Fibroblast of gingiva (primary cell): ENCODE measurements around the gene PRKCA.
"Not testable (repeated sequence)": the region's sequence is repeated elsewhere in the genome, so short reads cannot be mapped to it uniquely, and the experiment has no call there.

ENCODE experiments used
- DNase-seq: peaks from one replicate; pipeline ENCODE4 v3.0.0-alpha.2; 2011; ENCODE audit warnings: low read depth

The PRKCA gene

DNA sequence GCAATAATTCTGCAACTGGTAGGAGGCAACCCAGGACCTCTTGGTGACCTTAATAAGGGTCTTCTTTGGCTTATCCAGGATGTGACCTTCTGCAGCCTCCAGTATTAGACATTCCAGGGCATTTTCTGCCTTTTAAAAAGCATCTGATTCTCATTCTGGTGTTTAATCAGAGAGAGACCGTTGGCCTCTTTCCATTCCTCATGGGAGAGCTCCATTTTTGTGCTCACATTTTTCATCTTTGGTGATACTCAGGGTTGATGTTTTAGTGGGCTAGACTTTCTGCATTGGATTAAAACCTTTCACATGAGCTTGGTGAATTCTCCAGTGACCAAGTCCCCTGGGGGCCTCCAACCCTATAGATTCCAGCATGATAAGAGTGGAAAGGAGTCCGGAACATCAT is 382.3 kb downstream of the PRKCA start:
- peak; percentile 42 for DNase-seq

DNA sequence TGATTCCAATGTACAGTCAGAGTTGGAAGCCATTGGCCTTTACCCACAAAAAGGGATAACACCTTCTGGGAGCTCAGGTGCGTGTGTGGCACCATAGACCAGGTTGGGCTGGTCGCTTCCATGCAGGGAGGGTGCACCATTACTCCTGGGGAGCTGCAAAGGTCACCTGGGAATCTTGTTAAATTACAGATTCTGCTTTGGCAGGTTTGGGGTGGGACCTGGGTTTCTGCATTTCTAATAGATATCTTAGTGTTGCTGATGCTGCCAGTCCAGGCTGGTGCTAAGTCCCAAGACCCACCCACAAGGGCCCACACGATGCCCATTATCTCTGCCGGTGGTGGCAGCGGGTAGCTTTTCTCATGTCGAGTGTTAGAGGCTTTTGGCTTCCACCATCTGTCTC is 384.2 kb downstream of the PRKCA start:
- no peak for DNase-seq

DNA sequence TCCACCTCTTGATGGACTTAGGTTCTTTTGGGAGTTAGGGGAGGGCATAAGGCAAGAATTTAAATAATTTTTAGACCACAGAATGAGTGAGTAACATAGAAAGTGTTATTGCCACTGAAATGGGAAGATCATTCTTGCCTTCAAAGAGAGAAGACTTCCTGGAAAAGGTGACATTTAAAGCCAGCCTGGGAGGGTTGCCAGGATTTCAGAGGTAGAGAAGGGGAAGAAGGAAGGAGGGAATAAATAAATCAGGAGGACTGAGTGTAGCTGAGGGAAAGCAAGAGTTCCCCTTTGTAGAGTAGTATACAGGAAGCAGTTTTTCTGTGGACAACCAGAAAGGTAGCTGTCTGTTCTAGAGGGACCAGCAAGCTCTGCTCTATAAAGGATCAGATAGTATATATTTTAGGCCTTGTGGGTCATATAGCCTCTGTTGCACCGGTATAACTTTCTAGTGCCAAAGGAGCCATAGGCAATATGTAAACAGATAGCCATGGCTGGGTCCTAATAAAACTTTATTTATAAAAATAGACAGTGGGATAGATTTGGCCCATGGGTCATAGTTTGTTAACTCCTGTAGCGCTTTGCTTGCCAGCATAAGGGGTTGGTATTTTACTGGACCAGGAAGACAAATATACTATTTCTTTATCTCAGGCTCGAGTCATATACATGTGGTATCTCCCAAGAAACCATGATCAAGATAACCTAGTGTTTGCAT is 385.3 kb downstream of the PRKCA start:
- DNase-seq = no peak

- no peak for DNase-seq
Observed at GRCh38 chr17:66689221-66689620, 386.8 kb downstream of the PRKCA start.

DNA sequence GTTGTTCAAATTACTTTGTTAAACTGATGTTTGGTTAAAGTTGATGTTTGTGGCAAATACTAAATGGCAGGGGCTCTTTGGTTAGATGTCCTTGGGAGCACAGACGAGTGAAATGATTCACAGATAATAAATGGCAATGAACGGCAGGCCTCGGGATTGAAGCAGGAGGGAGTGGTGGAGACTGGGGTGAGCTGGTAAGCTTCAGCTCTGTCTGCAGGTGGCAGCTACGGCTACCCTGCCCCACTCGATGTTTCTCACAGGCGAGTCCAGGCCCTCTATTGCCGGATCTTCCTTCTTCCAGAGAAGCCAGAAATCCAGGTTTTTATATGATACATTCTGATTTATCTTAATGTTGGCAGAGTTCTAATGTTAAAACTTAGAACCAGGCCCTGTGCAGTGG is 387.8 kb downstream of the PRKCA start:
- DNase-seq = no peak

DNA sequence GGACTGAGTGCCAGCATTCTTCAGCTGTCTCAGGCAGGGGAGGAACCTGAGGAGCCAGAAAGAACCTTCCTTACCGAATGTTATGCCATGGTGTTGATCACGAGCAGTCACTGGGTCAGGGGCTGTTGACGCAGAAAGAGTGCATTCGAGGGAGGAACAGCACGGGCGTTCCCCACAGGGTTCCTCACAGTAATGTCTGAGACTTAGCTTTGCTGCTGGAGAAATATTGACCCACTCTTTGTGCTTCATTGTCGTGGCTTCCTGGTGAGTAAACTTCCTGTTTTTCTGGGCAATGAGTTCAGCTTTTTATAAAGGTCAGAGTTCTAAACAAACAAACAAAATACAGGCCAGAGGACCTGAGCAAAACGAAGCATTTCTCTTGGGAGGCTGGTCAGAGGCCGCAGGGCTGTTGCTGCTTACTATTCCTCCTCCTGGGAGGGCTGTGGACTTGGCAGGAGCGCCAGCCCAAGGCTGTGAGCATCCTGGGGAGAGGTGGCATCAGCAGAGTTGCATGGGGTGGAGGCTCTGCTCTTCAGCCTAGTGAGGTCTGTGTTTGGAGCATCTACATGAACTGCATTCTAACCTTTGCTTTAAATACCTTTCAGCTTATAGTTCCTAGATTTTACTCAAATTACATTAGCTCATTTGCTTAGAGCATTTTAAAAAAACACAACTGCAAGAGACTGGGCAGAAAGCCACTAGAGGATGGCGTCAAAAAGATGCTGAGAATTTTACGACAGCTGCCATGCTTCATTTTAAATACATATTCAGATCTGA is 389.4 kb downstream of the PRKCA start:
- peak; percentile 97 for DNase-seq

DNA sequence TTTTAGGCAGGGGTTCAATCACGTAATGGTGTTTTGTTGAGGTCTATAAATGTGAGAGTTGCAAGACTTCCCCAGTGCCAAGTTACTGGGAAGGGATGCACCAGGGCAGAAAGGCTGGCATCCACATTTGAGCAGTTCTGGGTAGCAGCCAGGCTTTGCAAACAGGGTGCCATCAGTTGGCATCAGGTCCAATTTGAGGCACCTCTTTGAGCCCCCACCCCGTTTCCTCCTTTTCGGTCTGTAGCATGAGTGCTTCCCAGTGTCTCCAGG is 389.9 kb downstream of the PRKCA start:
- no peak for DNase-seq

GRCh38 chr17:66695098-66695497 is 392.7 kb downstream of the PRKCA start:
- DNase-seq = no peak

- no peak for DNase-seq
Observed at GRCh38 chr17:66698270-66698669, 395.9 kb downstream of the PRKCA start.

- no peak for DNase-seq
Observed at GRCh38 chr17:66701462-66701861, 399.0 kb downstream of the PRKCA start.

- DNase-seq = no peak
Observed at GRCh38 chr17:66702106-66702936, 399.9 kb downstream of the PRKCA start.

GRCh38 chr17:66704858-66705520 is 402.6 kb downstream of the PRKCA start:
- DNase-seq = no peak

GRCh38 chr17:66706851-66707450 is 404.5 kb downstream of the PRKCA start:
- DNase-seq = no peak

DNA sequence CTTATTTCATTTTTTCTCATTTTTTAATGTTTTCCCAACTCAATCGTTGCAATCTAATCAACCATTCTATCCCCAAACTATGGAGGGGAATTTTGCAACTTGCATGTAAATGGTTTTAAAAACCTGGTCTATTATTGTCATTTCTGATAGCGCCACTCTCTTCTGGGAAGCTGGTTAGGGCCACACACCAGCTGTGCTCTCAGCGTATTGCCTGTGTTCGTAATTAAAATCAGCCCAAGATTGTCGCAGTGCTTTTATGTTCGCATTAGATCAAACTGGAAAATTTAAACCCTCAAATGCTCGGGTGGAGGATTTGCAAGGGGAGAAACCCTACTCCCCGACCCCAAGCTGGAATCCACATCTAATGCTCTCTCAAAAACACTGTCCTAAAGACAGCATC is 409.0 kb downstream of the PRKCA start:
- no peak for DNase-seq

DNA sequence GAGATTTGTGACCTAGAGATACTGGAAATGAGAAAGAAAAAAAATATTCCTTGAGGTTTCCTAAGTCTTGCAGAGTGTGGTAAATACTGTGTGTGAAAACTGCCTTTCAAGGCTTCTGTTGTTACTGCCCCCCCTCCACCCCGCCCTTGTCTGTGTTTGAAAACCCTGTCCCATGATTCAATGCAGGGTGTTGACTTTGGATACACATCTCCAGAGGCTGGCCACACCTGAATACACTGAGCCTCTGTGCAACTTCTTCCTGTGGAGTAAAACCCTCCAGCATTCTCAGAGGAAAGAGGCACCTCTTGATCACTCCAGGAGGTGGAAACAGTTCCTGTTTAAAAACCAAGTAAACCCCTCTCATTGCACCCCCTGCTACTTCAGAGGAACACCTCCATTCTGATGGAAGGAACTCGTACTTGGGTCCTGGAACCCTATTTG is 409.5 kb downstream of the PRKCA start:
- no peak for DNase-seq

DNA sequence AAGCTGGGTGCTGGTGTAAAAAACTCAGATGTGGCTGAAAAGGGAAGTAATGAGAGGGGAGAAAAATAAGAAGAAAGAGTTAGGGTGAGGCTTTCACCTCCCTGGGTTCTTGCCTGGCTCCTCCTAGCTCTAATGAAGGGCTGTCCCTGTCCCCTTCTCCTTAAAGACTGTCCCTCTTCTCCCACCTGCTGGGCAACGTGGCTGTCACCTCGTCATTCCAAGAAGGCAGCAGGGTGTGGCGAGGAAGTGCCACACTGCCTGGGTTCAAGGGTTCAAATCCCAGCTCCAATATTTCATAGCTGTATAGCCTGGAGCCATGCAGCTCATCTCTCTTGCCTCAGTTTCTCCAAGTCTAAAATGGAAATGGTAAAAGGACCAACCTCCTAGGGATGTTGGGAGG is 410.0 kb downstream of the PRKCA start:
- DNase-seq = no peak

GRCh38 chr17:66713021-66713532 is 410.7 kb downstream of the PRKCA start:
- DNase-seq = not testable (repeated sequence)

GRCh38 chr17:66713533-66714042 is 411.2 kb downstream of the PRKCA start:
- DNase-seq = no peak

DNA sequence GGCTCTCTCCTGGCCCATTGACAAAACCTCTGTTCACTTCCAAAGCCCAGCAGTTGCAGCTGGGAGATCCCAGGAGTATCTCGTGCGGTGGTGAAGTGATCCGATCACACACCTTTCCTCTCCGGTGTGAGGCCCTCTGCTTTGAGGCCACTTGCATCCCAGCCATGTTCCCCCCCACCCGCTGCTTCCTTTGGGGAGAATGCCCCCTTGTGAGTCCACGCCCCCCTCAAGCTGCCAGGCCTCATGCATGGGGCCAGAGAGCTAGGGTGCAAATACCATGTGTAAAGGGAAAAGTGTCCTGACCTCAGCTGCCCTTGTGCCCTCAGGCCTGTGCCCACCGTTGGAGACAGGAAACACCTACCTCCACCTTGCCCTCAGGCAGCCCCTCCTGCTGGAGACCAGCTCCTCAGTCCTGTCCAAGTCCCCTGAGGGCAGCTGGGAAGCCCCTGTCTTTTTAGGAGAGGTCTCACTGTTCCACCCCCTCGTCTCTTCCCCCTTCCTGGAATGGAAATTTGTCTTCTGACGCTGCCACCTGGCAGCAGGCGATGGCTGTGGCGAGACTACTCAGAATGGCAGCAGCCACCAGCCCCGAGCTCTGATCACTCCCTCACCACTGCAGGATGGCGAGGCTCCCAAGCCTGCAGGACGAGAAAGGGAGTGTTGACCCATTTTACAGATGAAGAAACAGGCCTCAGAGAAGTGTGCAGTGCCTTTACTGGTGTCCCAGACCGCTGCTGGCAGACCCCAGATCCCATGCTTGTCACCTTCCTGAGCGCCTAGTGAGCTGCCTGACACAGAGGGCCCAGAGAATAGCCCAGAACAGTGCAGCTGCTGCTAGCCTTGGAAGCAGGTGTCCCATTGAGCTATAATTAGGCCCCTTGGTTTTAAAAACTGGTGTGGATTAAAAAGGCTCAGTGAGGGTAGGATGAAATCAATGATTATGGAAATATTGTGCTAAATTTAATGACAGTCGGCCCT is 411.9 kb downstream of the PRKCA start:
- no peak for DNase-seq

- DNase-seq = no peak
Observed at GRCh38 chr17:66715076-66715675, 412.8 kb downstream of the PRKCA start.
